Mucosa of descending colon (tissue), 3 donors: ENCODE data around the gene IL36B. TPM values are rescaled to one million over a fixed set of nuclear protein-coding genes. Genes with fewer than 3 reads are reported as not detected.

Experiments
- ATAC-seq: fragments of 200-7000 bp; cut with Tn5 transposase; one replicate; pipeline ENCODE4 v1.9.1; 2020; ENCODE audit warnings: mild to moderate bottlenecking, moderate library complexity
- DNase-seq, 3 donors: peaks; one replicate each; pipeline ENCODE4 v3.0.0-alpha.2; 2020
- H3K36me3 ChIP-seq: fragments of 200-600 bp; one replicate; pipeline ENCODE4 v1.8.0; 2021; ENCODE audit warnings: low read depth, mild to moderate bottlenecking
- H3K4me1 ChIP-seq: fragments of 200-600 bp; one replicate; pipeline ENCODE4 v1.8.0; 2021; ENCODE audit warnings: low read depth, mild to moderate bottlenecking
- H3K4me3 ChIP-seq: fragments of 200-600 bp; one replicate; pipeline ENCODE4 v1.8.0; 2021; ENCODE audit warnings: mild to moderate bottlenecking
- H3K9me3 ChIP-seq: fragments of 200-600 bp; one replicate; pipeline ENCODE4 v1.8.0; 2021; ENCODE audit warnings: mild to moderate bottlenecking
- intact Hi-C, 2 donors: fragments of 100-400 bp; cut with DNase I in 1 of 2; cut with micrococcal nuclease in 1 of 2; formaldehyde crosslinking; loops; one replicate each; pipeline versions ENCODE4 v1.11.0 to v1.11.1; 2022; cut with DNase I, micrococcal nuclease
- total RNA-seq, 3 donors: library from RNA; stranded (reverse); fragmentation: NEBNext Ultra II Directional in 2 of 3; extraction: Animal tissue kit (Norgen Biotek cat#: 25700) in 2 of 3; gene quantifications; one replicate each; pipeline versions ENCODE4 v1.2.1 to v1.2.4, GENCODE V29; 2021 to 2023
- TF ChIP-seq, protein P1 (sequence below): fragments of 200-600 bp; IDR thresholded peaks from one replicate; pipeline ENCODE4 v1.8.0; 2022; ENCODE audit warnings: antibody characterized with exemption, mild to moderate bottlenecking
- donor health status: DM: no; HTN: no; CAD: no; lungs with moderate emphysema.
- donor health status: DM: no; HTN: no; CAD: no.
- donor health status: DM: no; HTN: yes; CAD: no.

IL36B gene
- total RNA-seq, 3 donors from 2014 or later: not detected

DNA sequence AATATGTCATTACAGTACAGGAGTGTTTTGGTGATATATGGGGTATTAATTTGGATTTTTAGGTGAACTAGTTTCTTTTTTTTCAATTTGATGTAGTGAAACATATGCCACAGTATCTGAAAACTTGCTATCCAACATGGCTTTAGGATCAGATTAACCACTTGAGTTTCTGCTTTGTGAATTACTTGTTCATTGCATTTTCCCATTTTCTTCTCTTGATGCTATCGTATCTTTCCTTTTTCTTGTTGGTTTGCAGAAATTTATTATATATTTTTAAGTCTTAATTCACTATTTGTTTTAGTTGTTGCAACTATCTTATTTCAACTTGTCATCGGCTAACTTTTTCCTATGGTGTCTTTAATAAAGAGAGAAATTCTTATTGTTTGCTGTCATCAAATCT, 38.6 kb downstream of the IL36B start:
- DNase-seq: no peak
- TF ChIP-seq, protein P1, sequence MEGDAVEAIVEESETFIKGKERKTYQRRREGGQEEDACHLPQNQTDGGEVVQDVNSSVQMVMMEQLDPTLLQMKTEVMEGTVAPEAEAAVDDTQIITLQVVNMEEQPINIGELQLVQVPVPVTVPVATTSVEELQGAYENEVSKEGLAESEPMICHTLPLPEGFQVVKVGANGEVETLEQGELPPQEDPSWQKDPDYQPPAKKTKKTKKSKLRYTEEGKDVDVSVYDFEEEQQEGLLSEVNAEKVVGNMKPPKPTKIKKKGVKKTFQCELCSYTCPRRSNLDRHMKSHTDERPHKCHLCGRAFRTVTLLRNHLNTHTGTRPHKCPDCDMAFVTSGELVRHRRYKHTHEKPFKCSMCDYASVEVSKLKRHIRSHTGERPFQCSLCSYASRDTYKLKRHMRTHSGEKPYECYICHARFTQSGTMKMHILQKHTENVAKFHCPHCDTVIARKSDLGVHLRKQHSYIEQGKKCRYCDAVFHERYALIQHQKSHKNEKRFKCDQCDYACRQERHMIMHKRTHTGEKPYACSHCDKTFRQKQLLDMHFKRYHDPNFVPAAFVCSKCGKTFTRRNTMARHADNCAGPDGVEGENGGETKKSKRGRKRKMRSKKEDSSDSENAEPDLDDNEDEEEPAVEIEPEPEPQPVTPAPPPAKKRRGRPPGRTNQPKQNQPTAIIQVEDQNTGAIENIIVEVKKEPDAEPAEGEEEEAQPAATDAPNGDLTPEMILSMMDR: no peak
- Histone ChIP-seq H3K4me1 (no peaks in the 10 kb centered on the region), H3K4me3 (no peak overlapping the region), H3K9me3 (no peaks in the 10 kb centered on the region), H3K36me3 (no peaks in the 10 kb centered on the region)
- intact Hi-C loops: no loop called here
- no peak for ATAC-seq

- Histone ChIP-seq H3K9me3 (no peaks in the 10 kb centered on the region), H3K36me3 (no peaks in the 10 kb centered on the region), H3K4me3 (no peak overlapping the region), H3K4me1 (no peaks in the 10 kb centered on the region)
- TF ChIP-seq, protein P1: no peak
- ATAC-seq (no peak), DNase-seq (no peak)
- intact Hi-C loops: no loop called here
Measured at GRCh38 chr2:113013336-113013661, 39.4 kb downstream of the IL36B start.

- ATAC-seq: no peak
- no peaks in the 10 kb centered on the region for H3K36me3 ChIP-seq
- intact Hi-C loops: no loop called here
Measured at GRCh38 chr2:113012436-113013335, 40.0 kb downstream of the IL36B start.

DNA sequence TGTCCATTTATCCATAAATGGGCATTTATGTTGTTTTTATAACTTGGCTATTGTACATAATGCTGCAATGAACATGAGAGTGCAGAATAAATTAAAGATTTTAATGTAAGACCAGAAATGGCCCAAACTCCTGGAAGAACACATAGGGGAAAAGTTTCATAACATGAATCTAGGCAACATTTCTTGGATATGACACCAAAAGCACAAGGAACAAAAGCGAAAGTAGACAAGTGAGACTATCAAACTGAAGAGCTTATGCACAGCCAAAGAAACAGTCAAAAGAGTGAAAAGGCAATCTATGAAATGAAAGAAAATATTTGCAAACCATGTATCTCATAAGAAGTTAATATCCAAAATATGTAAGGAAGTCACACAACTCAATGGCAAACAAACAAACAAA, 41.6 kb downstream of the IL36B start:
- ATAC-seq: no peak
- TF ChIP-seq, protein P1: no peak
- intact Hi-C loops: no loop called here
- Histone ChIP-seq H3K4me1 (no peaks in the 10 kb centered on the region), H3K9me3 (no peaks in the 10 kb centered on the region), H3K4me3 (no peak overlapping the region), H3K36me3 (no peaks in the 10 kb centered on the region)
- DNase-seq: no peak

More at GRCh38 chr2:113012436-113013335, 40.0 kb downstream of the IL36B start:
- no peak for DNase-seq
- TF ChIP-seq, protein P1: no peak
- no peak overlapping the region for H3K4me3 ChIP-seq
- no peaks in the 10 kb centered on the region for H3K4me1 ChIP-seq
- no peaks in the 10 kb centered on the region for H3K9me3 ChIP-seq

- Histone ChIP-seq H3K9me3 (no peaks in the 10 kb centered on the region), H3K4me3 (no peak overlapping the region), H3K36me3 (no peaks in the 10 kb centered on the region), H3K4me1 (no peaks in the 10 kb centered on the region)
- DNase-seq (no peak), ATAC-seq (no peak)
- intact Hi-C loops: no loop called here
- TF ChIP-seq, protein P1: no peak
Measured at GRCh38 chr2:113010088-113010487, 42.6 kb downstream of the IL36B start.
